Ishikawa (cell line): ENCODE measurements around the gene COX14.

Experiments
- CEBPB ChIP-seq: IDR thresholded peaks from 2 replicates; pipeline ENCODE4 v1.6.1; 2012
- CREB1 ChIP-seq: IDR thresholded peaks from 2 replicates; pipeline ENCODE4 v1.6.1; 2012; ENCODE audit warnings: low read depth
- EGR1 ChIP-seq: IDR thresholded peaks from 2 replicates; pipeline ENCODE4 v1.6.1; 2012
- EP300 ChIP-seq: IDR thresholded peaks from 2 replicates; pipeline ENCODE4 v1.6.1; 2012; ENCODE audit warnings: borderline replicate concordance
- FOXM1 ChIP-seq: IDR thresholded peaks from 2 replicates; pipeline ENCODE4 v1.6.1; 2012; ENCODE audit warnings: low read depth, borderline replicate concordance
- MAX ChIP-seq: IDR thresholded peaks from 2 replicates; pipeline ENCODE4 v1.6.1; 2012
- NFIC ChIP-seq: IDR thresholded peaks from 2 replicates; pipeline ENCODE4 v1.6.1; 2012
- RAD21 ChIP-seq: IDR thresholded peaks from 2 replicates; pipeline ENCODE4 v1.6.1; 2012; ENCODE audit warnings: low read depth
- TAF1 ChIP-seq: IDR thresholded peaks from 2 replicates; pipeline ENCODE4 v1.6.1; 2012; ENCODE audit warnings: low read depth, mild to moderate bottlenecking
- TEAD4 ChIP-seq: IDR thresholded peaks from 2 replicates; pipeline ENCODE4 v1.6.1; 2012
- YY1 ChIP-seq: IDR thresholded peaks from 2 replicates; pipeline ENCODE4 v1.6.1; 2012; ENCODE audit warnings: low read depth
- ZBTB7A ChIP-seq: IDR thresholded peaks from 2 replicates; pipeline ENCODE4 v1.6.1; 2012; ENCODE audit warnings: low read depth

- TF ChIP-seq MAX (no peak), RAD21 (no peak), TEAD4 (no peak), FOXM1 (no peak), TAF1 (no peak), EP300 (no peak), YY1 (no peak), CEBPB (no peak), ZBTB7A (no peak), CREB1 (no peak), NFIC (no peak), EGR1 (no peak)
These were observed 11.5 kb upstream of the COX14 start for GRCh38 chr12:50100561-50100960.
